ENCODE measurements around the gene ZCCHC2.

The ZCCHC2 gene

DNA sequence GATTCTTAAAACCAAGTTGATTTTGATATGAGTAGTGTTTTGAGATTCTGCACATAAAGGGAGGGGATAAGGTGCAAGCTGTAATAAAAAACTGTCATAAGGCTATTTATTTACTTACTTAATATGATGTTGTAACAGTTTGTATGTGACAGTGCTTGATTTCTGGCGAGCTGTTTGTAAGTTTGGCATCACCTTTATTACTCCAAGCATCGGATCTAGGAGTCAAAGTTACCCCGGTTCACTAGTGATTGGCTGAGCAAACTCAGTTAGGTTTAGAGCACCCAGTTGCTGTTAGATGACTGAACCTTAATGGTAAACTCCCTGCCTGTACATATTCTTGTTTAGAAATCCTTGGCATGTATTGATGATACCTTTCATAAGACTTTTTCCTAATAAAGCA, 16.1 kb downstream of the ZCCHC2 start:
- ChIA-PET POLR2A (no interaction called here), CTCF (no interaction called here)
- DNase-seq (ENCODE audit: extremely low spot score) = no peak
- TF ChIP-seq FOXM1 (IDR thresholded peaks at IDR 0.05; ENCODE audit: borderline replicate concordance) (no peak), FOXK2 (IDR thresholded peaks at IDR 0.05) (no peak), SP1 (IDR thresholded peaks at IDR 0.05) (no peak), NFRKB (IDR thresholded peaks at IDR 0.05) (no peak), L3MBTL2 (conservative IDR thresholded peaks at IDR 0.05) (no peak), HDGF (IDR thresholded peaks at IDR 0.05; ENCODE audit: borderline replicate concordance) (no peak), FOXA1 (IDR thresholded peaks at IDR 0.05) (no peak), CTBP1 (IDR thresholded peaks at IDR 0.05; ENCODE audit: borderline replicate concordance) (no peak), BHLHE40 (IDR thresholded peaks at IDR 0.05; ENCODE audit: borderline replicate concordance) (no peak), TARDBP (IDR thresholded peaks at IDR 0.05) (no peak), ARNT (IDR thresholded peaks at IDR 0.05) (no peak), ZNF384 (IDR thresholded peaks at IDR 0.05) (no peak), SUZ12 (IDR thresholded peaks at IDR 0.05) (no peak)
- TF ChIP-seq, protein P1, sequence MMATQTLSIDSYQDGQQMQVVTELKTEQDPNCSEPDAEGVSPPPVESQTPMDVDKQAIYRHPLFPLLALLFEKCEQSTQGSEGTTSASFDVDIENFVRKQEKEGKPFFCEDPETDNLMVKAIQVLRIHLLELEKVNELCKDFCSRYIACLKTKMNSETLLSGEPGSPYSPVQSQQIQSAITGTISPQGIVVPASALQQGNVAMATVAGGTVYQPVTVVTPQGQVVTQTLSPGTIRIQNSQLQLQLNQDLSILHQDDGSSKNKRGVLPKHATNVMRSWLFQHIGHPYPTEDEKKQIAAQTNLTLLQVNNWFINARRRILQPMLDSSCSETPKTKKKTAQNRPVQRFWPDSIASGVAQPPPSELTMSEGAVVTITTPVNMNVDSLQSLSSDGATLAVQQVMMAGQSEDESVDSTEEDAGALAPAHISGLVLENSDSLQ (IDR thresholded peaks at IDR 0.05) = no peak

DNA sequence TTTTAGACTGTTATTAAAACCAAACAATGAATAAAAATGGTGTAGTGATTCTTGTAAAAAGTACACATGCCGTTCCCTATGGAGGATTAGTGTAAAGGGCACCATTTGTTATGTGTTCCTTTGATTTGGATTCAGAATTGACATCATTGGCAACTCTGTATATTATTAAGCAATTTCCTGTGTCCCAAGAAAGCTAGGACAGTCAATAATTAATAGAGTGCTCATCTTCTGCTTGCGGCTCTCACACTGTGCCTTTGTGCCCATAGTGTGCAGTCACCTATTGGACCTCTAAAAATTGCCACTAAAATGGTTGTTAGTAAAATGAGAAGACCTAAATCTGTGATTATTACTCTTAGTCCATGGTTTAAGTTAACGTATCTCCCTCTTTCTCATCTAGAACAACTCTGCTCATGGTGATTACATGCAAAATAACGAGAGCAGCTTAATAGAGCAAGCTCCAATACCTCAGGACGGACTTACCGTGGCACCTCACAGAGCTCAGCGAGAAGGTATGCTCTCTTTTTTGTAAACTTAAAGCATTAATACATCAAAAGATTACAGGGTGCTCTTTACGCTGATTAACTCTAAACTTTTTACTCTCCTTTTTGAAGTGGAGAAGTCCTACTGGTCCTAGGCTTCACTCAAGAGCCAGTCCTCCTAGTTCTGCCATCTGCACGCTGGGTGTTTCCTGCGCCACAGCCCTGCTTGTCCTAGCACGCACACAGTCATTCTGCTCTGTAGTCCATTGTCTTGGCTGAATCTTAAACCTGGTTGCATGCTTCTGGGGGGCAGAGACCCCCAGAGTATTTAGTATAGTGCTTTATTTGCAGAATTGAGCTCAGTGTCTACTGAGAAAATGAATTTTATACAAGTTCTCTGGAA, 16.7 kb downstream of the ZCCHC2 start:
- TF ChIP-seq, protein P1 (IDR thresholded peaks at IDR 0.05) = no peak
- no peak for TF ChIP-seq SUZ12 (IDR thresholded peaks at IDR 0.05)
- no peak for TF ChIP-seq NFRKB (IDR thresholded peaks at IDR 0.05)
- no peak for TF ChIP-seq ELF4 (IDR thresholded peaks at IDR 0.05)
- TF ChIP-seq ARNT (IDR thresholded peaks at IDR 0.05) = no peak
- no peak for TF ChIP-seq ZNF384 (IDR thresholded peaks at IDR 0.05)
- no peak for TF ChIP-seq CTBP1 (IDR thresholded peaks at IDR 0.05; ENCODE audit: borderline replicate concordance)
- TF ChIP-seq FOXA1 (IDR thresholded peaks at IDR 0.05) = no peak
- TF ChIP-seq SP1 (IDR thresholded peaks at IDR 0.05) = no peak
- no peak for TF ChIP-seq TARDBP (IDR thresholded peaks at IDR 0.05)
- no peak for TF ChIP-seq LEF1 (IDR thresholded peaks at IDR 0.05; ENCODE audit: borderline replicate concordance)
- no peak for TF ChIP-seq HDGF (IDR thresholded peaks at IDR 0.05; ENCODE audit: borderline replicate concordance)
- TF ChIP-seq BHLHE40 (IDR thresholded peaks at IDR 0.05; ENCODE audit: borderline replicate concordance) = no peak
- TF ChIP-seq FOXK2 (IDR thresholded peaks at IDR 0.05) = no peak
- no peak for TF ChIP-seq L3MBTL2 (conservative IDR thresholded peaks at IDR 0.05)
- no peak for TF ChIP-seq FOXM1 (IDR thresholded peaks at IDR 0.05; ENCODE audit: borderline replicate concordance)
- ChIA-PET CTCF (no interaction called here), POLR2A (no interaction called here)
- DNase-seq (ENCODE audit: extremely low spot score) = no peak

DNA sequence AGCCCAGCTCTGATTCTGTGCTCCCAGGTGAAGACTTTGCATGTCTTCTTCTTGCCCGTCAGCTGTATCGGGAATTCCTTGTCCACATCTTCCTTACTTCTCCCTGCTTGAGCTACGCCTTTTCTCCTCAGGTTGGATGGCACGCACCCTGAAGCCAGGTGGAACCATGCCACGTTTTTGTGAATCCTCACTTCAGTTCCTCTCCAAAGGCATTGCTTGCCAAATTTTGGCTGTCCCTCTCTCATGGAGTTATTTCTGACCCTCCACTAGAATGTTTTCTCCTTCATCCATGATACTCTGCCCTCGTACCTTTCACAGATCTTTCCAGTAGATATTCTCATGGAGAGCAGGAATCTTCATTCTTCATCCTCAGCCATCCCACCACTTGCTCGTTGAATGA, 20.2 kb downstream of the ZCCHC2 start:
- DNase-seq (ENCODE audit: extremely low spot score) = no peak
- TF ChIP-seq FOXM1 (IDR thresholded peaks at IDR 0.05; ENCODE audit: borderline replicate concordance) (no peak), SP1 (IDR thresholded peaks at IDR 0.05) (no peak), CTBP1 (IDR thresholded peaks at IDR 0.05; ENCODE audit: borderline replicate concordance) (no peak), ARNT (IDR thresholded peaks at IDR 0.05) (no peak), L3MBTL2 (conservative IDR thresholded peaks at IDR 0.05) (no peak), HDGF (IDR thresholded peaks at IDR 0.05; ENCODE audit: borderline replicate concordance) (no peak), FOXA1 (IDR thresholded peaks at IDR 0.05) (no peak), ZNF384 (IDR thresholded peaks at IDR 0.05) (no peak), SUZ12 (IDR thresholded peaks at IDR 0.05) (no peak), ELF4 (IDR thresholded peaks at IDR 0.05) (no peak), FOXK2 (IDR thresholded peaks at IDR 0.05) (no peak), NFRKB (IDR thresholded peaks at IDR 0.05) (no peak), LEF1 (IDR thresholded peaks at IDR 0.05; ENCODE audit: borderline replicate concordance) (no peak), TARDBP (IDR thresholded peaks at IDR 0.05) (no peak), BHLHE40 (IDR thresholded peaks at IDR 0.05; ENCODE audit: borderline replicate concordance) (no peak)
- TF ChIP-seq, protein P1 (IDR thresholded peaks at IDR 0.05) = no peak
- CTCF ChIA-PET = interaction anchor here (1.0 kb wide), 1 partner anchor 117 kb away, joined by 3 read pairs; no protein-coding TSS in a partner anchor
- POLR2A ChIA-PET = no interaction called here

DNA sequence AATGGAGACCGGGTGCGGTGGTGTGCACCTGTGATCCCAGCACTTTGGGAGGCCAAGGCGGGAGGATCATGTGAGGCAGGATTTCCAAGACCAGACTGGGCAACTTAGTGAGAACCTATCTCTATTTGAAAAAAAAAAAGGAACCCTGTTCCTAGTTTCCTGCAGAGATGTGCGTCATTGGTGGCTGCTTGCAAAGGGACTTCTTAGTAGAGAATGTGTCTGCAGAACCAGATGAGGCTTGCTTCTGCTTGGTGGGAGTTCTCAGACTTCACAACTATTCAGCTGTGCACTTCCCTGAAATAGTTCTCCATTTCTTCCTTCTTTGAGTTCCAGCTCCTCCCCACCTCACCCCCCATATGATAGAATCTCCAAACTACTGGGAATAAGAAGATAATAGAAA, 22.3 kb downstream of the ZCCHC2 start:
- no peak for TF ChIP-seq ZNF384 (IDR thresholded peaks at IDR 0.05)
- no peak for TF ChIP-seq TARDBP (IDR thresholded peaks at IDR 0.05)
- no peak for TF ChIP-seq LEF1 (IDR thresholded peaks at IDR 0.05; ENCODE audit: borderline replicate concordance)
- TF ChIP-seq FOXA1 (IDR thresholded peaks at IDR 0.05) = no peak
- no peak for TF ChIP-seq SUZ12 (IDR thresholded peaks at IDR 0.05)
- no peak for TF ChIP-seq CTBP1 (IDR thresholded peaks at IDR 0.05; ENCODE audit: borderline replicate concordance)
- no peak for TF ChIP-seq HDGF (IDR thresholded peaks at IDR 0.05; ENCODE audit: borderline replicate concordance)
- no peak for TF ChIP-seq FOXK2 (IDR thresholded peaks at IDR 0.05)
- TF ChIP-seq NFRKB (IDR thresholded peaks at IDR 0.05) = no peak
- TF ChIP-seq ELF4 (IDR thresholded peaks at IDR 0.05) = no peak
- no peak for TF ChIP-seq SP1 (IDR thresholded peaks at IDR 0.05)
- no peak for TF ChIP-seq L3MBTL2 (conservative IDR thresholded peaks at IDR 0.05)
- CTCF ChIA-PET = no interaction called here
- POLR2A ChIA-PET = no interaction called here
- DNase-seq (ENCODE audit: extremely low spot score) = no peak

DNA sequence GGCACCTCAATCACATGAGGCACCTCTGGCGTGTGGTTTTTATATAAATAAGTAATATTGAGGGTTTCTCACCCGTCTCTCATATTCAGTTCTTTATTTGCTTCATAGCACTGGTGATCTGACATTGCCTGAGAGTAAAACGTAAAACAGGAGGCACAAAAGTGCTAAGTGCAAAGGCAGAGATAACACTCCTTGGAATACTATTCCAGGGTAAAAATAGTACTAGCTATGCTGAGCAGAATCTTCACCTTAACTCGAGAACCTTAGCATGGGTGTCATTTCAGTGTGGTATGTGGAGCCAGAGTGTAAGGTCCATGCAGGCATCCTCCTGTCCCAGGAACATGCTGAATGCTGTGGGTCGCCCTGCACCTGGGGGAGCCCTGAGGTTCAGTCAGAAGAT, 26.9 kb downstream of the ZCCHC2 start:
- no peak for DNase-seq (ENCODE audit: extremely low spot score)
- TF ChIP-seq FOXK2 (IDR thresholded peaks at IDR 0.05) (no peak), SP1 (IDR thresholded peaks at IDR 0.05) (no peak), ARNT (IDR thresholded peaks at IDR 0.05) (no peak), FOXM1 (IDR thresholded peaks at IDR 0.05; ENCODE audit: borderline replicate concordance) (no peak), SUZ12 (IDR thresholded peaks at IDR 0.05) (no peak), ELF4 (IDR thresholded peaks at IDR 0.05) (no peak), TARDBP (IDR thresholded peaks at IDR 0.05) (no peak), BHLHE40 (IDR thresholded peaks at IDR 0.05; ENCODE audit: borderline replicate concordance) (no peak)
- ChIA-PET CTCF (no interaction called here), POLR2A (no interaction called here)
